GM12878 (cell line): ENCODE results near the gene CTIF. TPM values are rescaled to one million over a fixed set of nuclear protein-coding genes. Genes with fewer than 3 reads are reported as not detected.

Experiments used
- ATAC-seq: fragments of 200-7000 bp; cut with Tn5 transposase; 3 replicates; pipeline ENCODE4 v1.9.1; 2020; ENCODE audit warnings: mild to moderate bottlenecking, moderate library complexity
- BruUV-seq: library from RNA; stranded (reverse); fragments of 400-500 nt; replicated peaks from 2 replicates; lab custom pipeline; 2021; lab: Mats Ljungman, UMichigan
- CTCF ChIA-PET: fragments of 300-600 bp; sonication (Branson Sonifier 250); formaldehyde crosslinking; extraction: SDS; loops from one replicate; lab custom pipeline; 2021; ENCODE audit warnings: inconsistent platforms; lab: Yijun Ruan, JAX
- POLR2A ChIA-PET: fragments of 350-600 bp; formaldehyde crosslinking; extraction: SDS; loops from one replicate; lab custom pipeline; 2021; ENCODE audit warnings: inconsistent platforms; lab: Charles Lee
- RAD21 ChIA-PET: fragments of 300-600 bp; sonication (Branson Sonifier 250); formaldehyde crosslinking; loops from one replicate; lab custom pipeline; 2023; ENCODE audit warnings: antibody characterized with exemption; ENCODE audit not compliant: unreplicated experiment; lab: Charles Lee
- SMC1A ChIA-PET: fragments of 300-600 bp; sonication (Branson Sonifier 250); formaldehyde crosslinking; loops from one replicate; lab custom pipeline; 2023; ENCODE audit not compliant: unreplicated experiment, uncharacterized antibody; lab: Charles Lee
- DNase-seq: peaks from one replicate; pipeline ENCODE4 v3.0.0-alpha.2; 2011; ENCODE audit warnings: low read depth, low spot score
- FAIRE-seq: peaks from 3 replicates; lab custom pipeline; 2011; peaks lifted over from hg19 to GRCh38; lab: Jason Lieb, UNC
- H2AFZ ChIP-seq: 2 replicates; pipeline ENCODE4 v1.6.0; 2011; ENCODE audit warnings: low read depth, low read length, control low read depth; ENCODE audit not compliant: control insufficient read depth
- H3K27ac ChIP-seq: 2 replicates; pipeline ENCODE4 v1.5.1; 2011; ENCODE audit warnings: control low read depth; ENCODE audit not compliant: control insufficient read depth, insufficient read depth
- H3K27me3 ChIP-seq, 2 experiments: replicated peaks in 1 of 2; 2 replicates each; pipeline versions ENCODE4 v1.6.0 to v1.6.1; 2011; ENCODE audit warnings: low read length in 1 of 2; ENCODE audit not compliant: control insufficient read depth in 2 of 2, insufficient read depth in 2 of 2
- H3K36me3 ChIP-seq, 2 experiments: 2 replicates each; pipeline ENCODE4 v1.5.1; 2011; ENCODE audit warnings: low read length in 1 of 2; ENCODE audit not compliant: control insufficient read depth in 2 of 2, insufficient read depth in 2 of 2
- H3K4me1 ChIP-seq: 2 replicates; pipeline ENCODE4 v1.6.1; 2011; ENCODE audit warnings: mild to moderate bottlenecking, low read length, moderate library complexity, mixed read lengths; ENCODE audit not compliant: control insufficient read depth, insufficient read depth
- H3K4me2 ChIP-seq: 2 replicates; pipeline ENCODE4 v1.6.0; 2011; ENCODE audit warnings: control low read depth; ENCODE audit not compliant: control insufficient read depth, insufficient read depth
- H3K4me3 ChIP-seq: fragments of 200-600 bp; sonication (generic); 2 replicates; pipeline ENCODE4 v1.5.1; 2016
- H3K79me2 ChIP-seq: 2 replicates; pipeline ENCODE4 v1.6.0; 2011; ENCODE audit warnings: low read length; ENCODE audit not compliant: control insufficient read depth, insufficient read depth
- H3K9ac ChIP-seq: 2 replicates; pipeline ENCODE4 v1.8.0; 2011; ENCODE audit warnings: low read length, control low read depth, mixed read lengths; ENCODE audit not compliant: control insufficient read depth, insufficient read depth
- H3K9me3 ChIP-seq: replicated peaks from 3 replicates; pipeline ENCODE4 v1.5.1; 2011; ENCODE audit warnings: mild to moderate bottlenecking, low read length; ENCODE audit not compliant: control insufficient read depth, insufficient read depth
- H4K20me1 ChIP-seq: 2 replicates; pipeline ENCODE4 v1.6.0; 2011; ENCODE audit not compliant: control insufficient read depth, insufficient read depth
- ETV6 ChIP-seq, 2 experiments: fragments of 450-650 bp in 1 of 2; IDR thresholded peaks in 1 of 2; conservative IDR thresholded peaks in 1 of 2; 2 replicates each; pipeline ENCODE4 v1.6.1; 2014; ENCODE audit warnings: antibody characterized with exemption in 1 of 2, borderline replicate concordance in 1 of 2, low read depth in 1 of 2, mild to moderate bottlenecking in 1 of 2, moderate library complexity in 1 of 2
- REST ChIP-seq: IDR thresholded peaks from 2 replicates; pipeline ENCODE4 v1.6.1; 2012; ENCODE audit warnings: mild to moderate bottlenecking, low read depth, low read length
- STAT3 ChIP-seq: IDR thresholded peaks from 2 replicates; pipeline ENCODE4 v1.6.1; 2011; ENCODE audit warnings: low read depth, low read length, improper control_type of control experiment
- TCF3 ChIP-seq: IDR thresholded peaks from 2 replicates; pipeline ENCODE4 v1.6.1; 2012; ENCODE audit warnings: low read depth, mild to moderate bottlenecking, low read length, borderline replicate concordance; ENCODE audit not compliant: insufficient read depth
- WGBS: methylation state at CpG from one replicate; pipeline ENCODE4 v1.1.6; 2016; ENCODE audit warnings: low lambda C conversion rate; ENCODE audit not compliant: insufficient replicate concordance, insufficient coverage; ENCODE audit errors: missing lambda C conversion rate; 5-methylcytosine and 5-hydroxymethylcytosine counted together
- in situ Hi-C: fragments of 300-500 bp; cut with MboI; formaldehyde crosslinking; loops from 9 replicates; pipeline ENCODE4 v1.14.3; 2018; ENCODE audit warnings: mixed read lengths
- intact Hi-C: fragments of 100-400 bp; cut with micrococcal nuclease; formaldehyde crosslinking; loops from one replicate; pipeline ENCODE4 v1.14.2; 2022; ENCODE audit not compliant: unreplicated experiment
- polyA plus RNA-seq, 11 experiments: library from polyadenylated mRNA; depleted of rRNA in 4 of 11; unstranded in 6 of 11; stranded (reverse) in 5 of 11; fragments of >200 nt; fragmentation: Nextera tagmentation in 4 of 11; fragmentation: Illumina TruSeq in 1 of 11; extraction: Ambion mirVana in 4 of 11; extraction: Trizol in 1 of 11; gene quantifications; 1 replicate in 1 of 11; 2 replicates in 10 of 11; pipeline versions ENCODE4 v1.2.1 to v1.2.3, GENCODE V29; 2011 to 2016; ENCODE audit warnings: inconsistent platforms in 2 of 11, missing spikeins in 2 of 11, low read depth in 1 of 11
- total RNA-seq, 4 experiments: library from RNA; depleted of rRNA in 3 of 4; stranded (reverse); fragments of >200 nt in 3 of 4; fragmentation: Illumina TruSeq in 1 of 4; extraction: Trizol in 1 of 4; gene quantifications; 2 replicates each; pipeline versions ENCODE4 v1.2.1 to v1.2.3, GENCODE V29; 2013 to 2021

The CTIF gene
- total and polyA plus RNA-seq, 10 of the 15 experiments (the other 5 are each of a cell fraction or from before 2014, with no cell fraction given), result 0.06 to 11.6 (median 2.5) TPM

GRCh38 chr18:48718251-48718959, 179.6 kb downstream of the CTIF start:
- FAIRE-seq (no peak), ATAC-seq (no peak), DNase-seq (no peak)
- Histone ChIP-seq H4K20me1 (no peaks in the 10 kb centered on the region), H3K4me3 (no peak overlapping the region), H3K36me3 (no peaks in the 10 kb centered on the region), H3K27me3 (no peaks in the 10 kb centered on the region), H2AFZ (no peak overlapping the region), H3K4me1 (peaks cover 27% of the 10 kb centered on the region), H3K27ac (no peak overlapping the region), H3K9ac (no peak overlapping the region), H3K79me2 (no peaks in the 10 kb centered on the region), H3K4me2 (no peak overlapping the region), H3K9me3 (no peaks in the 10 kb centered on the region; the same call in 2 of the 3 replicates)
- BruUV-seq, result no TSS peak
- 98% methylated on average over 10 of the region's 10 CpGs for WGBS
- POLR2A ChIA-PET, result no interaction called here
- SMC1A ChIA-PET, result interaction anchor here (0.8 kb wide), 1 partner anchor 59 kb away, joined by 3 read pairs; no protein-coding TSS in a partner anchor
- intact Hi-C loops, result no loop called here
- RAD21 ChIA-PET, result interaction anchor here (0.7 kb wide), 1 partner anchor 83 kb away, joined by 3 read pairs; no protein-coding TSS in a partner anchor
- TF ChIP-seq REST (no peak), STAT3 (no peak), TCF3 (no peak), ETV6 (conservative IDR thresholded peaks at IDR 0.05 in 1 of 2, IDR thresholded peaks at IDR 0.05 in 1 of 2; ENCODE audit: borderline replicate concordance in 1 of 2, low read depth in 1 of 2) (no peak)
- in situ Hi-C loops, result no loop called here
- CTCF ChIA-PET, result interaction anchor here (0.7 to 0.8 kb wide), 2 partner anchors 23 to 459 kb away, joined by 3 read pairs; no protein-coding TSS in a partner anchor
